ENCODE data around the gene ATP4B.

Gene ATP4B

GRCh38 chr13:113608967-113609533 is 48.9 kb downstream of the ATP4B start:
- Histone ChIP-seq H2AFZ (no peak overlapping the region), H3K4me3 (ENCODE audit: low read depth, low read length) (no peak overlapping the region), H3K79me2 (no peaks in the 10 kb centered on the region), H3K27me3 (ENCODE audit: control insufficient read depth, insufficient read depth, low read length) (no peaks in the 10 kb centered on the region), H3K9ac (no peak overlapping the region), H3K27ac (no peak overlapping the region), H3K4me2 (ENCODE audit: low read length) (no peak overlapping the region), H3K9me3 (ENCODE audit: control insufficient read depth, low read length) (no peaks in the 10 kb centered on the region), H3K4me1 (no peaks in the 10 kb centered on the region), H3K36me3 (ENCODE audit: control insufficient read depth, insufficient read depth, low read length) (no peaks in the 10 kb centered on the region)
- TF ChIP-seq, protein P1, sequence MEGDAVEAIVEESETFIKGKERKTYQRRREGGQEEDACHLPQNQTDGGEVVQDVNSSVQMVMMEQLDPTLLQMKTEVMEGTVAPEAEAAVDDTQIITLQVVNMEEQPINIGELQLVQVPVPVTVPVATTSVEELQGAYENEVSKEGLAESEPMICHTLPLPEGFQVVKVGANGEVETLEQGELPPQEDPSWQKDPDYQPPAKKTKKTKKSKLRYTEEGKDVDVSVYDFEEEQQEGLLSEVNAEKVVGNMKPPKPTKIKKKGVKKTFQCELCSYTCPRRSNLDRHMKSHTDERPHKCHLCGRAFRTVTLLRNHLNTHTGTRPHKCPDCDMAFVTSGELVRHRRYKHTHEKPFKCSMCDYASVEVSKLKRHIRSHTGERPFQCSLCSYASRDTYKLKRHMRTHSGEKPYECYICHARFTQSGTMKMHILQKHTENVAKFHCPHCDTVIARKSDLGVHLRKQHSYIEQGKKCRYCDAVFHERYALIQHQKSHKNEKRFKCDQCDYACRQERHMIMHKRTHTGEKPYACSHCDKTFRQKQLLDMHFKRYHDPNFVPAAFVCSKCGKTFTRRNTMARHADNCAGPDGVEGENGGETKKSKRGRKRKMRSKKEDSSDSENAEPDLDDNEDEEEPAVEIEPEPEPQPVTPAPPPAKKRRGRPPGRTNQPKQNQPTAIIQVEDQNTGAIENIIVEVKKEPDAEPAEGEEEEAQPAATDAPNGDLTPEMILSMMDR (IDR thresholded peaks at IDR 0.05), result no peak

- Histone ChIP-seq H3K79me2 (no peaks in the 10 kb centered on the region), H3K36me3 (ENCODE audit: control insufficient read depth, insufficient read depth, low read length) (no peaks in the 10 kb centered on the region), H3K4me2 (ENCODE audit: low read length) (no peak overlapping the region), H3K9ac (no peak overlapping the region), H3K4me3 (ENCODE audit: low read depth, low read length) (no peak overlapping the region), H3K4me1 (no peaks in the 10 kb centered on the region), H3K27ac (no peak overlapping the region), H3K27me3 (ENCODE audit: control insufficient read depth, insufficient read depth, low read length) (no peaks in the 10 kb centered on the region), H3K9me3 (ENCODE audit: control insufficient read depth, low read length) (no peaks in the 10 kb centered on the region), H2AFZ (no peak overlapping the region)
- TF ChIP-seq, protein P1 (IDR thresholded peaks at IDR 0.05), result no peak
Measured at GRCh38 chr13:113607889-113608635, 49.9 kb downstream of the ATP4B start.

GRCh38 chr13:113607056-113607888 is 50.7 kb downstream of the ATP4B start:
- TF ChIP-seq, protein P1 (IDR thresholded peaks at IDR 0.05), result no peak
- Histone ChIP-seq H3K4me1 (no peaks in the 10 kb centered on the region), H3K4me3 (ENCODE audit: low read depth, low read length) (no peak overlapping the region), H3K27ac (no peak overlapping the region), H3K79me2 (no peaks in the 10 kb centered on the region), H3K9ac (no peak overlapping the region), H3K36me3 (ENCODE audit: control insufficient read depth, insufficient read depth, low read length) (no peaks in the 10 kb centered on the region), H3K9me3 (ENCODE audit: control insufficient read depth, low read length) (no peaks in the 10 kb centered on the region), H2AFZ (no peak overlapping the region), H3K4me2 (ENCODE audit: low read length) (no peak overlapping the region), H3K27me3 (ENCODE audit: control insufficient read depth, insufficient read depth, low read length) (no peaks in the 10 kb centered on the region)

GRCh38 chr13:113605866-113606438 is 52.0 kb downstream of the ATP4B start:
- Histone ChIP-seq H3K4me3 (ENCODE audit: low read depth, low read length) (no peak overlapping the region), H3K36me3 (ENCODE audit: control insufficient read depth, insufficient read depth, low read length) (no peaks in the 10 kb centered on the region), H3K79me2 (no peaks in the 10 kb centered on the region), H2AFZ (no peak overlapping the region), H3K4me1 (no peaks in the 10 kb centered on the region), H3K4me2 (ENCODE audit: low read length) (no peak overlapping the region), H3K27ac (no peak overlapping the region), H3K27me3 (ENCODE audit: control insufficient read depth, insufficient read depth, low read length) (no peaks in the 10 kb centered on the region), H3K9me3 (ENCODE audit: control insufficient read depth, low read length) (no peaks in the 10 kb centered on the region), H3K9ac (no peak overlapping the region)
- TF ChIP-seq, protein P1 (IDR thresholded peaks at IDR 0.05), result no peak

Data from parathyroid adenoma (tissue), 2 donors.